GM12878 (cell line): ENCODE measurements around the gene TPRN. TPM values are rescaled to one million over a fixed set of nuclear protein-coding genes. Genes with fewer than 3 reads are reported as not detected.

ENCODE experiments used
- ATAC-seq: fragments of 200-7000 bp; cut with Tn5 transposase; 3 replicates; pipeline ENCODE4 v1.9.1; 2020; ENCODE audit warnings: mild to moderate bottlenecking, moderate library complexity
- BruUV-seq: library from RNA; stranded (reverse); fragments of 400-500 nt; replicated peaks from 2 replicates; lab custom pipeline; 2021; lab: Mats Ljungman, UMichigan
- CTCF ChIA-PET: fragments of 300-600 bp; sonication (Branson Sonifier 250); formaldehyde crosslinking; extraction: SDS; loops from one replicate; lab custom pipeline; 2021; ENCODE audit warnings: inconsistent platforms; lab: Yijun Ruan, JAX
- POLR2A ChIA-PET: fragments of 350-600 bp; formaldehyde crosslinking; extraction: SDS; loops from one replicate; lab custom pipeline; 2021; ENCODE audit warnings: inconsistent platforms; lab: Charles Lee
- RAD21 ChIA-PET: fragments of 300-600 bp; sonication (Branson Sonifier 250); formaldehyde crosslinking; loops from one replicate; lab custom pipeline; 2023; ENCODE audit warnings: antibody characterized with exemption; ENCODE audit not compliant: unreplicated experiment; lab: Charles Lee
- SMC1A ChIA-PET: fragments of 300-600 bp; sonication (Branson Sonifier 250); formaldehyde crosslinking; loops from one replicate; lab custom pipeline; 2023; ENCODE audit not compliant: unreplicated experiment, uncharacterized antibody; lab: Charles Lee
- DNase-seq: peaks from one replicate; pipeline ENCODE4 v3.0.0-alpha.2; 2011; ENCODE audit warnings: low read depth, low spot score
- FAIRE-seq: peaks from 3 replicates; lab custom pipeline; 2011; peaks lifted over from hg19 to GRCh38; lab: Jason Lieb, UNC
- H2AFZ ChIP-seq: 2 replicates; pipeline ENCODE4 v1.6.0; 2011; ENCODE audit warnings: low read depth, low read length, control low read depth; ENCODE audit not compliant: control insufficient read depth
- H3K27ac ChIP-seq: 2 replicates; pipeline ENCODE4 v1.5.1; 2011; ENCODE audit warnings: control low read depth; ENCODE audit not compliant: control insufficient read depth, insufficient read depth
- H3K27me3 ChIP-seq, 2 experiments: replicated peaks in 1 of 2; 2 replicates each; pipeline versions ENCODE4 v1.6.0 to v1.6.1; 2011; ENCODE audit warnings: low read length in 1 of 2; ENCODE audit not compliant: control insufficient read depth in 2 of 2, insufficient read depth in 2 of 2
- H3K36me3 ChIP-seq, 2 experiments: 2 replicates each; pipeline ENCODE4 v1.5.1; 2011; ENCODE audit warnings: low read length in 1 of 2; ENCODE audit not compliant: control insufficient read depth in 2 of 2, insufficient read depth in 2 of 2
- H3K4me1 ChIP-seq: 2 replicates; pipeline ENCODE4 v1.6.1; 2011; ENCODE audit warnings: mild to moderate bottlenecking, low read length, moderate library complexity, mixed read lengths; ENCODE audit not compliant: control insufficient read depth, insufficient read depth
- H3K4me2 ChIP-seq: 2 replicates; pipeline ENCODE4 v1.6.0; 2011; ENCODE audit warnings: control low read depth; ENCODE audit not compliant: control insufficient read depth, insufficient read depth
- H3K4me3 ChIP-seq: fragments of 200-600 bp; sonication (generic); 2 replicates; pipeline ENCODE4 v1.5.1; 2016
- H3K79me2 ChIP-seq: 2 replicates; pipeline ENCODE4 v1.6.0; 2011; ENCODE audit warnings: low read length; ENCODE audit not compliant: control insufficient read depth, insufficient read depth
- H3K9ac ChIP-seq: 2 replicates; pipeline ENCODE4 v1.8.0; 2011; ENCODE audit warnings: low read length, control low read depth, mixed read lengths; ENCODE audit not compliant: control insufficient read depth, insufficient read depth
- H3K9me3 ChIP-seq: replicated peaks from 3 replicates; pipeline ENCODE4 v1.5.1; 2011; ENCODE audit warnings: mild to moderate bottlenecking, low read length; ENCODE audit not compliant: control insufficient read depth, insufficient read depth
- H4K20me1 ChIP-seq: 2 replicates; pipeline ENCODE4 v1.6.0; 2011; ENCODE audit not compliant: control insufficient read depth, insufficient read depth
- CHD2 ChIP-seq: IDR thresholded peaks from 2 replicates; pipeline ENCODE4 v1.6.1; 2011; ENCODE audit warnings: low read depth, low read length, improper control_type of control experiment, borderline replicate concordance
- IKZF2 ChIP-seq, 2 experiments: fragments of 450-650 bp; IDR thresholded peaks; 2 replicates each; pipeline ENCODE4 v1.6.1; 2017; ENCODE audit warnings: mild to moderate bottlenecking in 2 of 2, moderate library complexity in 2 of 2
- JUND ChIP-seq: IDR thresholded peaks from 2 replicates; pipeline ENCODE4 v1.6.1; 2012; ENCODE audit warnings: low read depth, mild to moderate bottlenecking, low read length, improper control_type of control experiment, moderate library complexity
- MEF2B ChIP-seq: fragments of 450-650 bp; IDR thresholded peaks from 2 replicates; pipeline ENCODE4 v1.6.1; 2018; ENCODE audit warnings: mild to moderate bottlenecking, moderate library complexity; ENCODE audit not compliant: partially characterized antibody, poor library complexity, severe bottlenecking
- POLR2A ChIP-seq: IDR thresholded peaks from 2 replicates; pipeline ENCODE4 v1.6.1; 2011; ENCODE audit warnings: low read depth, mild to moderate bottlenecking, low read length
- RFX5 ChIP-seq: IDR thresholded peaks from 2 replicates; pipeline ENCODE4 v1.6.1; 2011; ENCODE audit warnings: low read depth, low read length, improper control_type of control experiment
- ZNF217 ChIP-seq: fragments of 450-650 bp; IDR thresholded peaks from 2 replicates; pipeline ENCODE4 v1.6.1; 2017; ENCODE audit warnings: antibody characterized with exemption, mild to moderate bottlenecking
- WGBS: methylation state at CpG from one replicate; pipeline ENCODE4 v1.1.6; 2016; ENCODE audit warnings: low lambda C conversion rate; ENCODE audit not compliant: insufficient replicate concordance, insufficient coverage; ENCODE audit errors: missing lambda C conversion rate; 5-methylcytosine and 5-hydroxymethylcytosine counted together
- in situ Hi-C: fragments of 300-500 bp; cut with MboI; formaldehyde crosslinking; loops from 9 replicates; pipeline ENCODE4 v1.14.3; 2018; ENCODE audit warnings: mixed read lengths
- intact Hi-C: fragments of 100-400 bp; cut with micrococcal nuclease; formaldehyde crosslinking; loops from one replicate; pipeline ENCODE4 v1.14.2; 2022; ENCODE audit not compliant: unreplicated experiment
- polyA plus RNA-seq, 11 experiments: library from polyadenylated mRNA; depleted of rRNA in 4 of 11; unstranded in 6 of 11; stranded (reverse) in 5 of 11; fragments of >200 nt; fragmentation: Nextera tagmentation in 4 of 11; fragmentation: Illumina TruSeq in 1 of 11; extraction: Ambion mirVana in 4 of 11; extraction: Trizol in 1 of 11; gene quantifications; 1 replicate in 1 of 11; 2 replicates in 10 of 11; pipeline versions ENCODE4 v1.2.1 to v1.2.3, GENCODE V29; 2011 to 2016; ENCODE audit warnings: inconsistent platforms in 2 of 11, missing spikeins in 2 of 11, low read depth in 1 of 11
- total RNA-seq, 4 experiments: library from RNA; depleted of rRNA in 3 of 4; stranded (reverse); fragments of >200 nt in 3 of 4; fragmentation: Illumina TruSeq in 1 of 4; extraction: Trizol in 1 of 4; gene quantifications; 2 replicates each; pipeline versions ENCODE4 v1.2.1 to v1.2.3, GENCODE V29; 2013 to 2021
- TF ChIP-seq, protein P1 (sequence below): fragments of 450-650 bp; formaldehyde crosslinking; IDR thresholded peaks from 2 replicates; pipeline ENCODE4 v1.4.0; 2020; ENCODE audit warnings: mild to moderate bottlenecking, moderate library complexity
- TF ChIP-seq, protein P2 (sequence below): fragments of 450-650 bp; IDR thresholded peaks from 2 replicates; pipeline ENCODE4 v1.6.1; 2016; ENCODE audit warnings: mild to moderate bottlenecking, moderate library complexity, borderline replicate concordance

TPRN gene
- total and polyA plus RNA-seq, 10 of the 15 experiments (the other 5 are each of a cell fraction or from before 2014, with no cell fraction given) = 0.18 to 19.5 (median 3.1) TPM

GRCh38 chr9:137211532-137211931, 11.0 kb upstream of the TPRN start:
- ChIA-PET CTCF (no interaction called here), POLR2A (no interaction called here), RAD21 (interaction anchor here (1.0 kb wide), 1 partner anchor 12 kb away, joined by 4 read pairs; no protein-coding TSS in a partner anchor), SMC1A (no interaction called here)
- no peak for DNase-seq
- Histone ChIP-seq H3K79me2 (peaks cover 9% of the 10 kb centered on the region), H3K4me3 (no peak overlapping the region), H3K4me2 (no peak overlapping the region), H2AFZ (no peak overlapping the region), H3K36me3 (peaks cover 0 to 4% of the 10 kb centered on the region in 2 experiments; a peak in 3 of 4 replicates), H4K20me1 (no peaks in the 10 kb centered on the region), H3K27me3 (no peaks in the 10 kb centered on the region), H3K9ac (no peak overlapping the region), H3K27ac (no peak overlapping the region), H3K4me1 (peaks cover 5% of the 10 kb centered on the region), H3K9me3 (no peaks in the 10 kb centered on the region)
- no TSS peak for BruUV-seq
- 86% methylated on average over 13 of the region's 13 CpGs for WGBS
- no peak for FAIRE-seq
- TF ChIP-seq POLR2A (peak; percentile 56; the same call in 1 of the 2 replicates), MEF2B (no peak)
- in situ Hi-C loops (no loop called here), intact Hi-C loops (no loop called here)
- no peak for ATAC-seq

DNA sequence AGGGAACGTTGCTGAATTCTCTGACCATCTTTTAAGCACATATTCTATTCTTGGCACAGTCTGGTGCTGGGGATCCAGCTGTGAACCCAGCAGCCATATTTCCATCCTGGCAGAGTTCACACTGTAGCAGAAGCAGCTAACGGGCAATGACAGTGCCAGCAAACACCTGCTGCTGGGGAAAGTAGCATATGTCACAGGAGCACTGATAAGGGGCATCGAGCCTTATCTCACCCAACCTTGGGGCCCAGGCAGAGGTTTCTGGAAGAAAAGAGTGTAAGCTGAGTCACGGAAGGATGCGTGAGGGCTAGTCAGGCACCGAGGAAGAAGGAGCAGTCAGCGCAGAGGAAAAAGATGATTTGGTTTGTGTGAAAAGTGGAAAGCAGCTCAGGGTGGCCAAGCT, 6.1 kb upstream of the TPRN start:
- no peak for DNase-seq
- H3K27ac ChIP-seq = no peak overlapping the region
- no peak for FAIRE-seq
- peaks cover 43% of the 10 kb centered on the region for H3K79me2 ChIP-seq
- no peaks in the 10 kb centered on the region for H3K9me3 ChIP-seq
- ChIA-PET RAD21 (no interaction called here), SMC1A (interaction anchor here (0.6 kb wide), 1 partner anchor 90 kb away, joined by 3 read pairs; no protein-coding TSS in a partner anchor), POLR2A (interaction anchor here (0.6 to 8.0 kb wide), 5 partner anchors 16 to 139 kb away, joined by 3 to 68 read pairs (median 4); partner anchors contain the start of genes CYSRT1 and RNF208), CTCF (interaction anchor here (1.1 to 2.2 kb wide), 3 partner anchors 16 to 30 kb away, joined by 4 to 7 read pairs (median 5); partner anchors contain the start of genes ANAPC2 and SSNA1)
- peak overlapping the region; percentile 93 for H3K4me2 ChIP-seq
- TSS peak; percentile 78 for BruUV-seq
- peaks cover 0 to 4% of the 10 kb centered on the region in 2 experiments; a peak in 1 of 4 replicates for H3K36me3 ChIP-seq
- H3K27me3 ChIP-seq = no peaks in the 10 kb centered on the region
- H3K4me1 ChIP-seq = peaks cover 34% of the 10 kb centered on the region
- H3K4me3 ChIP-seq = peak overlapping the region; percentile 95
- ATAC-seq = no peak
- H3K9ac ChIP-seq = peak overlapping the region; percentile 98
- in situ Hi-C loops (no loop called here), intact Hi-C loops (no loop called here)
- WGBS = 62% methylated on average over 7 of the region's 7 CpGs
- no peaks in the 10 kb centered on the region for H4K20me1 ChIP-seq
- H2AFZ ChIP-seq = no peak overlapping the region
- TF ChIP-seq IKZF2 (IDR thresholded peaks at IDR 0.05) = no peak
- no peak for TF ChIP-seq JUND
- TF ChIP-seq, protein P1, sequence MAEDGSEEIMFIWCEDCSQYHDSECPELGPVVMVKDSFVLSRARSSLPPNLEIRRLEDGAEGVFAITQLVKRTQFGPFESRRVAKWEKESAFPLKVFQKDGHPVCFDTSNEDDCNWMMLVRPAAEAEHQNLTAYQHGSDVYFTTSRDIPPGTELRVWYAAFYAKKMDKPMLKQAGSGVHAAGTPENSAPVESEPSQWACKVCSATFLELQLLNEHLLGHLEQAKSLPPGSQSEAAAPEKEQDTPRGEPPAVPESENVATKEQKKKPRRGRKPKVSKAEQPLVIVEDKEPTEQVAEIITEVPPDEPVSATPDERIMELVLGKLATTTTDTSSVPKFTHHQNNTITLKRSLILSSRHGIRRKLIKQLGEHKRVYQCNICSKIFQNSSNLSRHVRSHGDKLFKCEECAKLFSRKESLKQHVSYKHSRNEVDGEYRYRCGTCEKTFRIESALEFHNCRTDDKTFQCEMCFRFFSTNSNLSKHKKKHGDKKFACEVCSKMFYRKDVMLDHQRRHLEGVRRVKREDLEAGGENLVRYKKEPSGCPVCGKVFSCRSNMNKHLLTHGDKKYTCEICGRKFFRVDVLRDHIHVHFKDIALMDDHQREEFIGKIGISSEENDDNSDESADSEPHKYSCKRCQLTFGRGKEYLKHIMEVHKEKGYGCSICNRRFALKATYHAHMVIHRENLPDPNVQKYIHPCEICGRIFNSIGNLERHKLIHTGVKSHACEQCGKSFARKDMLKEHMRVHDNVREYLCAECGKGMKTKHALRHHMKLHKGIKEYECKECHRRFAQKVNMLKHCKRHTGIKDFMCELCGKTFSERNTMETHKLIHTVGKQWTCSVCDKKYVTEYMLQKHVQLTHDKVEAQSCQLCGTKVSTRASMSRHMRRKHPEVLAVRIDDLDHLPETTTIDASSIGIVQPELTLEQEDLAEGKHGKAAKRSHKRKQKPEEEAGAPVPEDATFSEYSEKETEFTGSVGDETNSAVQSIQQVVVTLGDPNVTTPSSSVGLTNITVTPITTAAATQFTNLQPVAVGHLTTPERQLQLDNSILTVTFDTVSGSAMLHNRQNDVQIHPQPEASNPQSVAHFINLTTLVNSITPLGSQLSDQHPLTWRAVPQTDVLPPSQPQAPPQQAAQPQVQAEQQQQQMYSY (CRISPR knock-in tag) = no peak
- TF ChIP-seq ZNF217 = no peak
- TF ChIP-seq, protein P2, sequence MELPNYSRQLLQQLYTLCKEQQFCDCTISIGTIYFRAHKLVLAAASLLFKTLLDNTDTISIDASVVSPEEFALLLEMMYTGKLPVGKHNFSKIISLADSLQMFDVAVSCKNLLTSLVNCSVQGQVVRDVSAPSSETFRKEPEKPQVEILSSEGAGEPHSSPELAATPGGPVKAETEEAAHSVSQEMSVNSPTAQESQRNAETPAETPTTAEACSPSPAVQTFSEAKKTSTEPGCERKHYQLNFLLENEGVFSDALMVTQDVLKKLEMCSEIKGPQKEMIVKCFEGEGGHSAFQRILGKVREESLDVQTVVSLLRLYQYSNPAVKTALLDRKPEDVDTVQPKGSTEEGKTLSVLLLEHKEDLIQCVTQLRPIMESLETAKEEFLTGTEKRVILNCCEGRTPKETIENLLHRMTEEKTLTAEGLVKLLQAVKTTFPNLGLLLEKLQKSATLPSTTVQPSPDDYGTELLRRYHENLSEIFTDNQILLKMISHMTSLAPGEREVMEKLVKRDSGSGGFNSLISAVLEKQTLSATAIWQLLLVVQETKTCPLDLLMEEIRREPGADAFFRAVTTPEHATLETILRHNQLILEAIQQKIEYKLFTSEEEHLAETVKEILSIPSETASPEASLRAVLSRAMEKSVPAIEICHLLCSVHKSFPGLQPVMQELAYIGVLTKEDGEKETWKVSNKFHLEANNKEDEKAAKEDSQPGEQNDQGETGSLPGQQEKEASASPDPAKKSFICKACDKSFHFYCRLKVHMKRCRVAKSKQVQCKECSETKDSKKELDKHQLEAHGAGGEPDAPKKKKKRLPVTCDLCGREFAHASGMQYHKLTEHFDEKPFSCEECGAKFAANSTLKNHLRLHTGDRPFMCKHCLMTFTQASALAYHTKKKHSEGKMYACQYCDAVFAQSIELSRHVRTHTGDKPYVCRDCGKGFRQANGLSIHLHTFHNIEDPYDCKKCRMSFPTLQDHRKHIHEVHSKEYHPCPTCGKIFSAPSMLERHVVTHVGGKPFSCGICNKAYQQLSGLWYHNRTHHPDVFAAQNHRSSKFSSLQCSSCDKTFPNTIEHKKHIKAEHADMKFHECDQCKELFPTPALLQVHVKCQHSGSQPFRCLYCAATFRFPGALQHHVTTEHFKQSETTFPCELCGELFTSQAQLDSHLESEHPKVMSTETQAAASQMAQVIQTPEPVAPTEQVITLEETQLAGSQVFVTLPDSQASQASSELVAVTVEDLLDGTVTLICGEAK = no peak
- no peak for TF ChIP-seq CHD2
- no peak for TF ChIP-seq RFX5
